Smooth muscle cell (in vitro differentiated cells): ENCODE results near the gene ERGIC2. TPM values are rescaled to one million over a fixed set of nuclear protein-coding genes. Genes with fewer than 3 reads are reported as not detected.
"Not testable (repeated sequence)": the region's sequence is repeated elsewhere in the genome, so short reads cannot be mapped to it uniquely, and the experiment has no call there.

Experiments used
- DNase-seq: peaks from one replicate; lab custom pipeline; 2025; ENCODE audit not compliant: unreplicated experiment; lab: John Stamatoyannopoulos, UW
- H2AFZ ChIP-seq: fragments of 200-600 bp; sonication (generic); 2 replicates; pipeline ENCODE4 v1.6.0; 2016; ENCODE audit warnings: antibody characterized with exemption, low read depth, mild to moderate bottlenecking
- H3F3A ChIP-seq: fragments of 200-600 bp; sonication (generic); 2 replicates; pipeline ENCODE4 v1.6.0; 2017; ENCODE audit warnings: antibody characterized with exemption, low read depth
- H3K27ac ChIP-seq: fragments of 200-600 bp; sonication (generic); 2 replicates; pipeline ENCODE4 v1.5.1; 2016; ENCODE audit warnings: low read depth, mild to moderate bottlenecking
- H3K27me3 ChIP-seq: fragments of 200-600 bp; sonication (generic); 2 replicates; pipeline ENCODE4 v1.6.1; 2016; ENCODE audit warnings: low read depth, mild to moderate bottlenecking
- H3K36me3 ChIP-seq: fragments of 200-600 bp; sonication (generic); 2 replicates; pipeline ENCODE4 v1.5.1; 2016; ENCODE audit warnings: low read depth
- H3K4me1 ChIP-seq: fragments of 200-600 bp; sonication (generic); 2 replicates; pipeline ENCODE4 v1.5.1; 2016; ENCODE audit warnings: low read depth
- H3K4me2 ChIP-seq: fragments of 200-600 bp; sonication (generic); 2 replicates; pipeline ENCODE4 v1.6.0; 2016; ENCODE audit warnings: mild to moderate bottlenecking
- H3K4me3 ChIP-seq: fragments of 200-600 bp; sonication (generic); 2 replicates; pipeline ENCODE4 v1.5.1; 2016; ENCODE audit warnings: mild to moderate bottlenecking
- H3K79me2 ChIP-seq: fragments of 200-600 bp; sonication (generic); 2 replicates; pipeline ENCODE4 v1.6.0; 2016; ENCODE audit warnings: low read depth, mild to moderate bottlenecking
- H3K9ac ChIP-seq: fragments of 200-600 bp; sonication (generic); 2 replicates; pipeline ENCODE4 v1.6.0; 2016; ENCODE audit warnings: low read depth
- H3K9me3 ChIP-seq: fragments of 200-600 bp; sonication (generic); replicated peaks from 2 replicates; pipeline ENCODE4 v1.5.1; 2016; ENCODE audit warnings: low read depth
- H4K20me1 ChIP-seq: fragments of 200-600 bp; sonication (generic); 2 replicates; pipeline ENCODE4 v1.6.0; 2016; ENCODE audit warnings: low read depth
- CTCF ChIP-seq: fragments of 200-600 bp; sonication (generic); IDR thresholded peaks from 2 replicates; pipeline ENCODE4 v1.5.1; 2017; ENCODE audit warnings: borderline replicate concordance, mild to moderate bottlenecking, antibody characterized with exemption; ENCODE audit not compliant: insufficient read depth, poor library complexity, severe bottlenecking
- WGBS: methylation state at CpG from one replicate; pipeline ENCODE4 v1.1.7; 2016; ENCODE audit warnings: low lambda C conversion rate; 5-methylcytosine and 5-hydroxymethylcytosine counted together
- polyA plus RNA-seq: library from polyadenylated mRNA; unstranded; fragments of >200 nt; fragmentation: Nextera tagmentation; extraction: Ambion mirVana; gene quantifications from 2 replicates; pipeline ENCODE4 v1.2.1, GENCODE V29; 2016
- total RNA-seq: library from RNA; depleted of rRNA; stranded (reverse); fragments of >200 nt; gene quantifications from 2 replicates; pipeline ENCODE4 v1.2.3, GENCODE V29; 2014

ERGIC2 gene
- total and polyA plus RNA-seq, 2 experiments from 2014 or later: 121 to 139 TPM

- no peaks in the 10 kb centered on the region for H3K79me2 ChIP-seq
- no peak overlapping the region for H3K4me3 ChIP-seq
- no peak overlapping the region for H2AFZ ChIP-seq
- 73% methylated on average over 1 of the region's 1 CpG for WGBS
- H3K4me1 ChIP-seq: no peaks in the 10 kb centered on the region
- H3K36me3 ChIP-seq: no peaks in the 10 kb centered on the region
- TF ChIP-seq CTCF: no peak
- H3K9me3 ChIP-seq: no peaks in the 10 kb centered on the region
- no peak overlapping the region for H3K9ac ChIP-seq
- H3K27me3 ChIP-seq: no peaks in the 10 kb centered on the region
- no peak for DNase-seq
- H3K4me2 ChIP-seq: no peak overlapping the region
- no peak overlapping the region for H3K27ac ChIP-seq
- no peaks in the 10 kb centered on the region for H3F3A ChIP-seq
- no peaks in the 10 kb centered on the region for H4K20me1 ChIP-seq
Measured at GRCh38 chr12:29395356-29395755, 14.4 kb upstream of the ERGIC2 start.

- not testable (repeated sequence) for H3K4me3 ChIP-seq, H3K9ac ChIP-seq, H4K20me1 ChIP-seq, H3F3A ChIP-seq, H3K27ac ChIP-seq, H3K4me1 ChIP-seq, H3K9me3 ChIP-seq, H3K27me3 ChIP-seq, H3K4me2 ChIP-seq, H3K79me2 ChIP-seq, H3K36me3 ChIP-seq, DNase-seq
- WGBS: 39% methylated on average over 3 of the region's 3 CpGs
- H2AFZ ChIP-seq: peak overlapping the region; percentile 18
Measured at GRCh38 chr12:29390419-29390818, 9.4 kb upstream of the ERGIC2 start.

- Histone ChIP-seq H3K36me3 (no peaks in the 10 kb centered on the region), H3K4me1 (no peaks in the 10 kb centered on the region), H3K9me3 (no peaks in the 10 kb centered on the region), H3F3A (no peaks in the 10 kb centered on the region), H3K9ac (no peak overlapping the region), H3K27me3 (no peaks in the 10 kb centered on the region), H2AFZ (no peak overlapping the region), H4K20me1 (no peaks in the 10 kb centered on the region), H3K79me2 (no peaks in the 10 kb centered on the region), H3K4me2 (no peak overlapping the region), H3K4me3 (no peak overlapping the region), H3K27ac (no peak overlapping the region)
- WGBS: 97% methylated on average over 64 of the region's 65 CpGs
- TF ChIP-seq CTCF: no peak
- DNase-seq: no peak
Measured at GRCh38 chr12:29389295-29389919, 8.4 kb upstream of the ERGIC2 start.

- H3K27me3 ChIP-seq, H3K79me2 ChIP-seq, H3K4me2 ChIP-seq, H3K4me3 ChIP-seq, H3K9ac ChIP-seq, H3K9me3 ChIP-seq, H3K27ac ChIP-seq, H3F3A ChIP-seq, H4K20me1 ChIP-seq, H3K4me1 ChIP-seq, H2AFZ ChIP-seq, DNase-seq, H3K36me3 ChIP-seq: not testable (repeated sequence)
- 95% methylated on average over 33 of the region's 36 CpGs for whole genome bisulfite sequencing
Measured at GRCh38 chr12:29386084-29386680, 5.2 kb upstream of the ERGIC2 start.

- H3K36me3 ChIP-seq, H2AFZ ChIP-seq, H3K4me3 ChIP-seq, H4K20me1 ChIP-seq, H3K9me3 ChIP-seq, DNase-seq, H3K9ac ChIP-seq, H3K4me1 ChIP-seq, H3K27ac ChIP-seq, H3F3A ChIP-seq, H3K4me2 ChIP-seq, H3K27me3 ChIP-seq, H3K79me2 ChIP-seq: not testable (repeated sequence)
- 88% methylated on average over 17 of the region's 17 CpGs for WGBS
Measured at GRCh38 chr12:29385194-29385593, 4.2 kb upstream of the ERGIC2 start.
